ENCODE data around the gene SLC16A3. TPM values are rescaled to one million over a fixed set of nuclear protein-coding genes. Genes with fewer than 3 reads are reported as not detected.
"Not testable (repeated sequence)": the region's sequence is repeated elsewhere in the genome, so short reads cannot be mapped to it uniquely, and the experiment has no call there.

The SLC16A3 gene
- total RNA-seq, 1 donor from 2014 or later, result 81.9 TPM

DNA sequence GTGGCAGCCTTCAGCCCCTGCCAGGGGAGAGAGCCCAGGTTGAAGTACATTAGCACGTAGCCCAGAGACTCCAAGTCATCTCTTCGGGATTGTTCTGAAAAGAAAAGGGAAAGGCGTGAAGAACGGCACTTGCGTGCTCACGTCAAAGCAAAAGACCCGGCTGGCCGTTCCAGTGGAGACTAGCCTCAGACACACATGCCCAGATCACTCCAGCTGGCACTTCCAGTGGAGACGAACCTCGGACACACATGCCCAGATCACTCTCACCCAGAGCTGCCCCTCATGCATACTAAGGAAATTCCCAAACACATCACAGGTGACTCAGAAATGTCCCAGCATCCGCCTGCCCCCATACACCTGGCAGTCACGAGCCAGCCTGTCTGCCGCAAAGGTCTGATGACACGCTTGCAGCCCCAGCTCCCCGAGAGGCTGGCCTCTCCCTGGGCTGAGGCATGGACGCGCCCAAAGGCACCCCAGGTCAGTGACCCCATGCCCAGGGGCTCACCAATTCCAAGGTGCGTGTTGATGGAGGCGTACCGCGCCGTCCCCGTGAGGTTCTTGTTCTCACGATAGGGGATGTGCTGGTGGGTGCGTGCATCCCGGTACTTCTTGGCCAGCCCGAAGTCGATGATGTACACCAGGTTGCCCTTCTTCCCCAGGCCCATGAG, 23.8 kb downstream of the SLC16A3 start:
- TF ChIP-seq, protein P1, sequence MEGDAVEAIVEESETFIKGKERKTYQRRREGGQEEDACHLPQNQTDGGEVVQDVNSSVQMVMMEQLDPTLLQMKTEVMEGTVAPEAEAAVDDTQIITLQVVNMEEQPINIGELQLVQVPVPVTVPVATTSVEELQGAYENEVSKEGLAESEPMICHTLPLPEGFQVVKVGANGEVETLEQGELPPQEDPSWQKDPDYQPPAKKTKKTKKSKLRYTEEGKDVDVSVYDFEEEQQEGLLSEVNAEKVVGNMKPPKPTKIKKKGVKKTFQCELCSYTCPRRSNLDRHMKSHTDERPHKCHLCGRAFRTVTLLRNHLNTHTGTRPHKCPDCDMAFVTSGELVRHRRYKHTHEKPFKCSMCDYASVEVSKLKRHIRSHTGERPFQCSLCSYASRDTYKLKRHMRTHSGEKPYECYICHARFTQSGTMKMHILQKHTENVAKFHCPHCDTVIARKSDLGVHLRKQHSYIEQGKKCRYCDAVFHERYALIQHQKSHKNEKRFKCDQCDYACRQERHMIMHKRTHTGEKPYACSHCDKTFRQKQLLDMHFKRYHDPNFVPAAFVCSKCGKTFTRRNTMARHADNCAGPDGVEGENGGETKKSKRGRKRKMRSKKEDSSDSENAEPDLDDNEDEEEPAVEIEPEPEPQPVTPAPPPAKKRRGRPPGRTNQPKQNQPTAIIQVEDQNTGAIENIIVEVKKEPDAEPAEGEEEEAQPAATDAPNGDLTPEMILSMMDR (IDR thresholded peaks at IDR 0.05), result no peak
- H3K4me3 ChIP-seq, result no peak overlapping the region
- no peak overlapping the region for H3K27ac ChIP-seq
- H3K4me1 ChIP-seq, result peaks cover 7% of the 10 kb centered on the region
- H3K36me3 ChIP-seq, result peaks cover 87% of the 10 kb centered on the region
- ATAC-seq (no peak), DNase-seq (peak; percentile 40)
- no peaks in the 10 kb centered on the region for H3K9me3 ChIP-seq
- intact Hi-C loops (cut with DNase I), result no loop called here
- no peaks in the 10 kb centered on the region for H3K27me3 ChIP-seq (ENCODE audit: low read depth)

GRCh38 chr17:82253179-82253544, 24.3 kb downstream of the SLC16A3 start:
- H3K4me3 ChIP-seq, result no peak overlapping the region
- H3K27ac ChIP-seq, result no peak overlapping the region
- intact Hi-C loops (cut with DNase I), result no loop called here
- TF ChIP-seq, protein P1 (IDR thresholded peaks at IDR 0.05), result no peak
- H3K36me3 ChIP-seq, result peaks cover 87% of the 10 kb centered on the region
- H3K9me3 ChIP-seq, result no peaks in the 10 kb centered on the region
- H3K27me3 ChIP-seq (ENCODE audit: low read depth), result no peaks in the 10 kb centered on the region
- peaks cover 4% of the 10 kb centered on the region for H3K4me1 ChIP-seq
- ATAC-seq (no peak), DNase-seq (no peak)

GRCh38 chr17:82254096-82254495, 25.3 kb downstream of the SLC16A3 start:
- H3K36me3 ChIP-seq, result peaks cover 87% of the 10 kb centered on the region
- H3K27me3 ChIP-seq (ENCODE audit: low read depth); H3K4me1 ChIP-seq; H3K4me3 ChIP-seq; ATAC-seq; DNase-seq; H3K27ac ChIP-seq; H3K9me3 ChIP-seq; intact Hi-C loops (cut with DNase I): not testable (repeated sequence)

DNA sequence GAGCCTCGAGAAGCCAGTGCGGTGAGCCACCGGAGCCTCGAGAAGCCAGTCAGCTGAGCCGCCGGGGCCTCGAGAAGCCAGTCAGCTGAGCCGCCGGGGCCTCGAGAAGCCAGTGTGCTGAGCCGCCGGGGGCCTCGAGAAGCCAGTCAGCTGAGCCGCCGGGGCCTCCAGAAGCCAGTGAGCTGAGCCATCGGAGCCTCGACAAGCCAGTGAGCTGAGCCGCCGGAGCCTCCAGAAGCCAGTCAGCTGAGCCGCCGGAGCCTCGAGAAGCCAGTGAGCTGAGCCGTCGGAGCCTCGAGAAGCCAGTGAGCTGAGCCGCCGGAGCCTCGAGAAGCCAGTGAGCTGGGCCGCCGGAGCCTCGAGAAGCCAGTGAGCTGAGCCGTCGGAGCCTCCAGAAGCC, 25.9 kb downstream of the SLC16A3 start:
- H3K4me1 ChIP-seq; H3K27me3 ChIP-seq (ENCODE audit: low read depth); H3K27ac ChIP-seq; DNase-seq; H3K9me3 ChIP-seq; intact Hi-C loops (cut with DNase I); ATAC-seq; H3K4me3 ChIP-seq: not testable (repeated sequence)
- peaks cover 87% of the 10 kb centered on the region for H3K36me3 ChIP-seq

DNA sequence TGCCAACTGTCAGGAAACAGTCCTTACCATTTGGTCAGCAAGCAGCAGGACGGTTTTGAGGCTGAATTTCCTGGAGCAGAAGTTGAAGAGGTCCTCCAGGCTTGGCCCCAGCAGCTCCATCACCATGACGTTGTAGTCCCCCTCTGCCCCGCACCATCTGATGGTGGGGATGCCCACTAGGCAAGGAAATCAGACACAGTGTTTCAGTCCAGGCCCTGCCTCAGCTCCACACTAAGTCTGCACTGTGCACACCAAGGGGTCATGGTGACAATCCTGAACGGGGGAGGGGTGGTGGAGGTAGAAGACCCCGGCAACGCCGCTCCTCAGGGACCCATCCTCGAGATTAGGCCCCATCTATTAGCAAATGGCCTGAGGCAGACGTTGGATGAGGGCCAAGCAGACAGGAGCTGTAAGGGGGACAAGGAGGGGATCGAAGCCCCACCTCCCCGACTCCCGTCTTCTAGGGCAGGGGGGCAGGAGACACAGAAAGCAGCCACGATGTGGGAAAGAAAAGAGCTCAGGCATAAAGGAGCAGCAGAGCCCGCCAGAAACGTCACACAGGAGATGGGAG, 26.6 kb downstream of the SLC16A3 start:
- TF ChIP-seq, protein P1 (IDR thresholded peaks at IDR 0.05), result no peak
- ATAC-seq (no peak), DNase-seq (peak; percentile 34)
- Histone ChIP-seq H3K27me3 (ENCODE audit: low read depth) (no peaks in the 10 kb centered on the region), H3K36me3 (peaks cover 81% of the 10 kb centered on the region), H3K27ac (no peak overlapping the region), H3K4me3 (no peak overlapping the region), H3K9me3 (no peaks in the 10 kb centered on the region), H3K4me1 (peaks cover 4% of the 10 kb centered on the region)
- intact Hi-C loops (cut with DNase I), result no loop called here

DNA sequence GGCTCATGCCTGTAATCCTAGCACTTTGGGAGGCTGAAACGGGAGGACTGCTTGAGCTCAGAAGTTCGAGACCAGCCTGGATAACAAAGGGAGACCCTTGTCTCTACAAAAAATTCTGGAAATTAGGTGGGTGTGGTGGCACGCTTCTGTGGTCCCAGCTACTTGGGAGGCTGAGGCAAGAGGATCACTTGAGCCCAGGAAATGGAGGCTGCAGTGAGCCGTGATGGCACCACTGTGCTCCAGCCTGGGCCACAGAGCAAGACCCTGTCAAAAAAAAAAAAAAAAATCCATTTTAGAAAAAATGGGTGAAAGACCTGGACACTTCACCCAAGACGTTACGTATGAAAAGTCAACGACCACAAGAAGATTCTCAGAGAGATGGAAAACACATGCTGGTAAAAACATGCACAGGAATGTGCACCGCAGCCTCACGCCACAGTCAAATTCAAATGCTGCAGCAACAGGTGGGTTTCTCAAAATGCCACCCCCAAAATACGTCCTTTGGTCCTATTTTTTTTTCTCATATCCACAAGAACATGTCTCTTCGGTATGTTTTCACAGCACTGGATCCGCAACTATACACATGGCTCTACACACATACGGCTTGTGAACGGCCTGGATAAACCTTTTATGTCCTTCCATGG, 27.5 kb downstream of the SLC16A3 start:
- TF ChIP-seq, protein P1 (IDR thresholded peaks at IDR 0.05), result no peak
- no peaks in the 10 kb centered on the region for H3K9me3 ChIP-seq
- intact Hi-C loops (cut with DNase I), result no loop called here
- H3K4me1 ChIP-seq, result peaks cover 4% of the 10 kb centered on the region
- no peak for ATAC-seq
- H3K4me3 ChIP-seq, result no peak overlapping the region
- H3K27me3 ChIP-seq (ENCODE audit: low read depth), result no peaks in the 10 kb centered on the region
- DNase-seq, result no peak
- peaks cover 81% of the 10 kb centered on the region for H3K36me3 ChIP-seq
- H3K27ac ChIP-seq, result no peak overlapping the region
